ENCODE measurements around the gene ZNF543. TPM values are rescaled to one million over a fixed set of nuclear protein-coding genes. Genes with fewer than 3 reads are reported as not detected.

The ZNF543 gene
- total and polyA plus RNA-seq, 2 of the 8 experiments (the other 6 are each of a cell fraction or from before 2014, with no cell fraction given), result 1.8 to 9.0 TPM

GRCh38 chr19:57280165-57280961, 39.9 kb upstream of the ZNF543 start, which contains the start of gene ZNF460 (continued):
- TF ChIP-seq CHD7 (IDR thresholded peaks at IDR 0.05; ENCODE audit: insufficient replicate concordance, low read length) (no peak), CBX8 (IDR thresholded peaks at IDR 0.05; ENCODE audit: borderline replicate concordance, low read depth, low read length) (no peak), FOSL1 (IDR thresholded peaks at IDR 0.05; ENCODE audit: insufficient read depth, low read depth, low read length) (no peak), TCF12 (IDR thresholded peaks at IDR 0.05; ENCODE audit: low read depth, low read length) (no peak), ATF2 (IDR thresholded peaks at IDR 0.05; ENCODE audit: low read length) (no peak; the same call in 1 of the 2 replicates), KDM5A (IDR thresholded peaks at IDR 0.05; ENCODE audit: low read length) (no peak; the same call in 1 of the 2 replicates), KDM4A (IDR thresholded peaks at IDR 0.05; ENCODE audit: low read depth, low read length, severe bottlenecking) (peak; percentile 79)

Data from H1 (cell line).